Adipocyte (in vitro differentiated cells): ENCODE results near the gene ZNF446.

ENCODE experiments used
- DNase-seq: peaks from one replicate; pipeline ENCODE4 v3.0.0-alpha.2; 2015; ENCODE audit warnings: low read depth
- H3K27me3 ChIP-seq: replicated peaks from 2 replicates; pipeline ENCODE4 v1.7.0; 2013; ENCODE audit warnings: mild to moderate bottlenecking, low read length, moderate library complexity; ENCODE audit not compliant: control insufficient read depth, insufficient read depth
- H3K36me3 ChIP-seq: 2 replicates; pipeline ENCODE4 v1.7.0; 2013; ENCODE audit warnings: low read length, mild to moderate bottlenecking, moderate library complexity; ENCODE audit not compliant: control insufficient read depth, insufficient read depth, severe bottlenecking
- H3K4me1 ChIP-seq: 2 replicates; pipeline ENCODE4 v1.7.0; 2013; ENCODE audit warnings: mild to moderate bottlenecking, low read length, moderate library complexity; ENCODE audit not compliant: control insufficient read depth, insufficient read depth
- H3K4me3 ChIP-seq: 2 replicates; pipeline ENCODE4 v1.7.0; 2013; ENCODE audit warnings: mild to moderate bottlenecking, low read length, moderate library complexity
- H3K9ac ChIP-seq: 2 replicates; pipeline ENCODE4 v1.7.0; 2013; ENCODE audit warnings: mild to moderate bottlenecking, low read length, moderate library complexity
- H3K9me3 ChIP-seq: 2 replicates; pipeline ENCODE4 v1.7.0; 2013; ENCODE audit warnings: mild to moderate bottlenecking, low read length, moderate library complexity; ENCODE audit not compliant: control insufficient read depth

The ZNF446 gene

GRCh38 chr19:58510084-58510862, 34.1 kb downstream of the ZNF446 start:
- no peaks in the 10 kb centered on the region for H3K36me3 ChIP-seq
- H3K9ac ChIP-seq, result no peak overlapping the region
- no peaks in the 10 kb centered on the region for H3K27me3 ChIP-seq
- H3K9me3 ChIP-seq, result no peaks in the 10 kb centered on the region
- no peak for DNase-seq
- H3K4me1 ChIP-seq, result peaks cover 10% of the 10 kb centered on the region
- H3K4me3 ChIP-seq, result no peak overlapping the region

- Histone ChIP-seq H3K4me3 (no peak within 1 kb of the TSS), H3K4me1 (peaks cover 20% of the 10 kb centered on the region), H3K27me3 (no peaks in the 10 kb centered on the region), H3K36me3 (peaks cover 1% of the 10 kb centered on the region), H3K9ac (peak within 1 kb of the TSS; percentile 27), H3K9me3 (no peaks in the 10 kb centered on the region)
- DNase-seq, result no peak
Observed at GRCh38 chr19:58511353-58512208, 35.4 kb downstream of the ZNF446 start, which contains the start of gene SLC27A5. TSS of gene SLC27A5 (minus strand) at chr19:58511992. CDS start at chr19:58511955, 37 bp downstream.

- Histone ChIP-seq H3K4me1 (peaks cover 24% of the 10 kb centered on the region), H3K4me3 (no peak overlapping the region), H3K36me3 (peaks cover 9% of the 10 kb centered on the region), H3K9me3 (no peaks in the 10 kb centered on the region), H3K27me3 (no peaks in the 10 kb centered on the region), H3K9ac (peak overlapping the region; percentile 88)
- no peak for DNase-seq
Observed at GRCh38 chr19:58513213-58513693, 37.1 kb downstream of the ZNF446 start.

DNA sequence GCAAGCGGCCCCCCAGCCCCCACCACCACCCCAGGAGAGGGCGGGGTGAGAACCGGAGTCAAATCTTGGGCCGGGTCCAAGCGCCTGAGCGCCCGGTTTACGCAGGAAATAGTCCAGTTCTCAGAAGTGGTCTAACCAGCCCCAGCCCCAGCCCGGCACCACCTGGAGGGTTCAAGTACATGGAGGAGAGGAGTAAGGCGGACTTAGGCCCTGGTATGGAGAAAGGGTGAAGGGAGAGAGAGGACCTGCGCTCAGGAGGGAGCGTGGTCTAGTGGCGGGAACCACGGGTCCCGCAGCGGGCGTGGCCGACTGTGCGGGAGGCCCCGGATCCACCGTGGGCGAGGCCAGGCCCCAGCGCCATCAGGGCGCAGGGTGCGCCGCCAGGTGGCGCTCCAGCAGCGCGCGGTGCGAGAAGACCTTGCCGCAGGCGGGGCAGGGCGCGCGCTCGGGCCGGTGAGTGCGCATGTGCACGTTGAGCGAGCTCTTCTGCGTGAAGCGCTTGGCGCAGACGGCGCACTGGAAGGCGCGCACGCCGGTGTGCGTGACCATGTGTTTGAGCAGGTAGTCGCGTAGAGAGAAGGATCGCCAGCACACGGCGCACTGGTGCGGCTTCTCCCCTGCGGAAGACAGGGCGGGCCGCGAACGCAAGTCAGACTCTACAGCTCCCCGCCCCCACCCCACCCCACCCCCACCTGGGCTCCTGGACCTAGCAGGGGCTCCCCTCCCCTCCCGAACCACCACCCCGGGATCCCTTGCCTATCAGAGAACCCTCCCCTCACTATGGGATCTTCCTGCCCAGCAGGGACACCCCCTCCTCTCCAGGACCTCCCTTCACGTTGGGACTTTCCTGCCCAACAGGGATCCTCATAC, 37.8 kb downstream of the ZNF446 start:
- Histone ChIP-seq H3K27me3 (no peaks in the 10 kb centered on the region), H3K9ac (peak overlapping the region; percentile 88), H3K4me3 (peak overlapping the region; percentile 76), H3K36me3 (peaks cover 9% of the 10 kb centered on the region), H3K9me3 (no peaks in the 10 kb centered on the region), H3K4me1 (peaks cover 29% of the 10 kb centered on the region)
- DNase-seq, result peak; percentile 82

GRCh38 chr19:58514564-58515022, 38.4 kb downstream of the ZNF446 start:
- H3K9ac ChIP-seq, result peak overlapping the region; percentile 88
- no peaks in the 10 kb centered on the region for H3K9me3 ChIP-seq
- peaks cover 29% of the 10 kb centered on the region for H3K4me1 ChIP-seq
- peaks cover 9% of the 10 kb centered on the region for H3K36me3 ChIP-seq
- H3K4me3 ChIP-seq, result peak overlapping the region; percentile 76
- no peak for DNase-seq
- H3K27me3 ChIP-seq, result no peaks in the 10 kb centered on the region

DNA sequence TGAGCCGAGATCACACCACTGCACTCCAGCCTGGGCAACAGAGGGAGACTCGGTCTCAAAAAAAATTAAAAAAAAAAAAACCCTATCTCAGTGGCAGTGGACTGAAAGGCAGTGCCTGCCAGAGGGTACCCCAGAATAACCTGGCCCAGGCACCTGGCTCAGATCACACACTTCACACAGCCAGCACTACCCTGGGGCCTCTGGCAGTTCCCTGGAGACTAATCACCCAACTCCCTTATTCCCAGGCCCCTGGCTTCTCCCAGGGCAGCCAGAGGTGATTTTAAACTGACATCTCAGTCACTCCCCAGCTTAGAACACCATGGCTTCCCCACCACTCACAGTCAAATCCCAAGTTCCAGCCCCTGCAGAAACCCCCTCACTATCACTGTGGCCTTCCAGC, 39.1 kb downstream of the ZNF446 start:
- H3K27me3 ChIP-seq, result no peaks in the 10 kb centered on the region
- H3K4me3 ChIP-seq, result no peak overlapping the region
- peaks cover 9% of the 10 kb centered on the region for H3K36me3 ChIP-seq
- no peak for DNase-seq
- peaks cover 31% of the 10 kb centered on the region for H3K4me1 ChIP-seq
- H3K9me3 ChIP-seq, result no peaks in the 10 kb centered on the region
- peak overlapping the region; percentile 88 for H3K9ac ChIP-seq

DNA sequence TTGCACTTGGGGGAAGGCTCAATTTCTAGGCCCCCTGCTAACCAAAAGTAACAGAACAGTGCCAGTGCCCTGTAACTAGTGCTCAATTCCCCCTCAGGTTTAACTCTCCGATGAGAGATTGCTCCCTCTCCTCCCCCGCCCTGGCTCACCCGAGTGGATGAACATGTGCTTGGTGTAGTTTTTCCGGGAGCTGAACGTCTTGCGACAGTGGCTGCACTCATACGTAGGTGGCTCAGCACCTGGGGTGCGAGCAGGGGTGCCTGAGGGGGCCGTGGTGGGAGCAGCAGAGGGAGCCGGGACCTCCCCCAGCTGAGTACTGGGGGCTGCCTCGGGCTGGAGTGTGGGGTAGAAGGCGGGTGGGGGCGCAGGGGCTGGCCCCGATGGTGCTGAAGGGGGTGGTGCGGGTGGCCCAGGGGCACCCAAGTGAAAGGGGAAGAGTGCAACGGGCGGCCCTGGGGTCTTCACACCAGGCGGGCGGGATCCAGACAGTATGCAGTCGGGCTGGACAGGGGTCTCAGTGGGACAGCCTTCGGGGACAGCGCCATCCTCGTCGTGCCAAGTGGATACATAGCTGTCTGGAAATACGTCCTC, 40.2 kb downstream of the ZNF446 start:
- H3K27me3 ChIP-seq, result no peaks in the 10 kb centered on the region
- H3K36me3 ChIP-seq, result peaks cover 9% of the 10 kb centered on the region
- DNase-seq, result no peak
- peaks cover 37% of the 10 kb centered on the region for H3K4me1 ChIP-seq
- no peaks in the 10 kb centered on the region for H3K9me3 ChIP-seq
- H3K4me3 ChIP-seq, result no peak overlapping the region
- H3K9ac ChIP-seq, result peak overlapping the region; percentile 88

DNA sequence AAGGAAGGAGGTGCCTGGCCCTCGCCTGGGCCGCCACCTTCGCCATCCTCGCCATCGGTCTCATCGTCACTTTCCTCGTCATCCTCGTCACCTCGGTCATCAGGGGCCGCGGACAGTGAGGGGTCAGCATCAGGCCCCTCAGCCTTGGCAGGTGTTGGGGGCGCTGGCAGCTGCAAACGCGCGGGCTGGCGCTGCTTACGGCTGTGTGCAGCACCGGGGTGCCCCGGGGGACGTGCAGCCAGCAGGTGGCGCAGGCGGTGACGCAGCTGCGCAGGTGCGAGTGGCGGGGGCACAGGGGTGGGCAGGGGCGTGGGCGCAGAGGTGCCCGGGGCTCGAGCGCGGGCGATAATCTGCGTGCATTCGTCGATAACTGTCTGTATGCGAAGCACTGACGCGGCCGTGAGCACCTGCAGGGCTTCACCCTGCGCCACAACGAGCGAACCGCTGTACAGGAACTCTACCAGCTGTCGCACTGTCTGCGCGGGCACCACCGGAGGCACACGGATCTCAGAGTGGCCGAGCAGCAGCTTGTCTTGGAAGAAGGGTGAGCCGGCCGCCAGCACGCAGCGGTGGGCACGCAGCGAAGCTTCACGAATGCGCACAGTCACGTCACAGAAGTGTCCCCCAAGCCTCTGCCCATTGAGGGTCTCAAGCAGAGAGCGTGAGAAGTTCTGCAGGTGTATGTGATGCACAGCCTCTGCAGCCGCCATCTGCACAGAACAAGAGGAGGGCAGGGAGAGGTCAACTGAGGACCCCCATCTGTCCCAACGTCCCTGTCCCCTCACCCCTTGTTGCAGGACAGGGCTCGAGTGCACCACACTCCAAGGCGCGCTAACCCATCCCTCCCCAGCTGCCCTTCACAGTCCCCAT, 41.0 kb downstream of the ZNF446 start:
- Histone ChIP-seq H3K9ac (no peak overlapping the region), H3K4me3 (no peak overlapping the region), H3K27me3 (no peaks in the 10 kb centered on the region), H3K4me1 (peaks cover 38% of the 10 kb centered on the region), H3K36me3 (peaks cover 9% of the 10 kb centered on the region), H3K9me3 (no peaks in the 10 kb centered on the region)
- DNase-seq, result no peak

DNA sequence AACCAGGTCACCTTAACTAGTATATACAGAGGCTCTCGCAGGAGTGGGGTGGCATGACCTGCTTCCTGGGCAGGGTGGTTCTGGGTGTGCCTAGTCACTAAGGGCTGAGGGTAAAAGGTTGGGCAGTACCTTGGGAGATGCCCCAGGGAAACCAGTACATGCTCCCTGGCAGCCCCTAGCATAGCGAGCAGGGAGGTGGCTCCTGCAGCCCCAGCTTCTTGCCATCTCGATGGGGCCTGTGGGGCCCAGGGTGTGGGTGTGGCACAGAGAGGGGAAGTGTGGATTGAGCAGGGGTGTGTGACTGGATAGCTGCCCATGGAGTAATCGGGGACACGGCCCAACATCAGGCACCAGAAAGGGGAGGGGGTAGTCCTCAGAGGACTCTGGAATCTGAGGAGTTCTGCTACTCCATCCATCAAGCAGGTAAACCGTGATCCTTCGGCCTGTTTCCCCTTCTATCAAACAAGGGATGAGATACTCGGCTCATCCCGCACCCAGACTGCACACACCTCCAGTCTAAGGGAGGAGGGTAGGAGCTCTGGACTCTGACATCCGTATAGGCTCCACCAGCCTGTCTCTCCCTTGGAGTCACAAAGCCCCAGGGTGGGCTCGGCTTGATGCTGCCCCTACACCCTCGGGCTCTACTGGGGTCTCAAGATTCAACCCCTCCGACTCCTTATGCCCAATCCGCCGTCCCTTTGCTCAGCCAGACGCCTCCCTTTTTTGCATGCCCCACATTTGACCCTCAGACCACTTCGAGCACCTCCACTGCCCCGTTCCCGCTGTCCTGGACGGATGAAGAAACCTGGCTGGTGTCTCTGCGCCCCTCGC, 42.3 kb downstream of the ZNF446 start:
- peak; percentile 20 for DNase-seq

More for the DNA sequence above, 42.3 kb downstream of the ZNF446 start:
- H3K9me3 ChIP-seq, result no peaks in the 10 kb centered on the region
- H3K4me1 ChIP-seq, result peaks cover 38% of the 10 kb centered on the region
- peaks cover 9% of the 10 kb centered on the region for H3K36me3 ChIP-seq
- H3K9ac ChIP-seq, result peak overlapping the region; percentile 99
- peak overlapping the region; percentile 91 for H3K4me3 ChIP-seq
- no peaks in the 10 kb centered on the region for H3K27me3 ChIP-seq
